WTC11 (cell line): Measurements from ENCODE around the gene TMF1.

ENCODE experiments used
- ZNF263 ChIP-seq: sonication (generic); formaldehyde crosslinking; IDR thresholded peaks from 2 replicates; pipeline ENCODE4 v1.8.1; 2022; ENCODE audit warnings: low read depth, mild to moderate bottlenecking, moderate library complexity, missing genetic modification reagents
- TF ChIP-seq, protein P1 (sequence below): fragments of 200-600 bp; IDR thresholded peaks from 2 replicates; pipeline ENCODE4 v1.8.0; 2022; ENCODE audit warnings: antibody characterized with exemption
- TF ChIP-seq, protein P2 (sequence below): sonication (generic); formaldehyde crosslinking; IDR thresholded peaks from 2 replicates; pipeline ENCODE4 v1.8.0; 2022; ENCODE audit warnings: mild to moderate bottlenecking, missing genetic modification reagents

- TF ChIP-seq, protein P1, sequence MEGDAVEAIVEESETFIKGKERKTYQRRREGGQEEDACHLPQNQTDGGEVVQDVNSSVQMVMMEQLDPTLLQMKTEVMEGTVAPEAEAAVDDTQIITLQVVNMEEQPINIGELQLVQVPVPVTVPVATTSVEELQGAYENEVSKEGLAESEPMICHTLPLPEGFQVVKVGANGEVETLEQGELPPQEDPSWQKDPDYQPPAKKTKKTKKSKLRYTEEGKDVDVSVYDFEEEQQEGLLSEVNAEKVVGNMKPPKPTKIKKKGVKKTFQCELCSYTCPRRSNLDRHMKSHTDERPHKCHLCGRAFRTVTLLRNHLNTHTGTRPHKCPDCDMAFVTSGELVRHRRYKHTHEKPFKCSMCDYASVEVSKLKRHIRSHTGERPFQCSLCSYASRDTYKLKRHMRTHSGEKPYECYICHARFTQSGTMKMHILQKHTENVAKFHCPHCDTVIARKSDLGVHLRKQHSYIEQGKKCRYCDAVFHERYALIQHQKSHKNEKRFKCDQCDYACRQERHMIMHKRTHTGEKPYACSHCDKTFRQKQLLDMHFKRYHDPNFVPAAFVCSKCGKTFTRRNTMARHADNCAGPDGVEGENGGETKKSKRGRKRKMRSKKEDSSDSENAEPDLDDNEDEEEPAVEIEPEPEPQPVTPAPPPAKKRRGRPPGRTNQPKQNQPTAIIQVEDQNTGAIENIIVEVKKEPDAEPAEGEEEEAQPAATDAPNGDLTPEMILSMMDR: no peak
- TF ChIP-seq, protein P2, sequence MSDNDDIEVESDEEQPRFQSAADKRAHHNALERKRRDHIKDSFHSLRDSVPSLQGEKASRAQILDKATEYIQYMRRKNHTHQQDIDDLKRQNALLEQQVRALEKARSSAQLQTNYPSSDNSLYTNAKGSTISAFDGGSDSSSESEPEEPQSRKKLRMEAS (CRISPR knock-in tag): no peak
- no peak for TF ChIP-seq ZNF263 (CRISPR knock-in tag)
These were observed 43.5 kb upstream of the TMF1 start for GRCh38 chr3:69095636-69096035.
